C4-2B (cell line): Measurements from ENCODE around the gene SEMA3D.

ENCODE experiments used
- H3K27ac ChIP-seq: fragments of 450-650 bp; 2 replicates; pipeline ENCODE4 v1.5.1; 2017
- ZFX ChIP-seq: fragments of 450-650 bp; IDR thresholded peaks from 2 replicates; pipeline ENCODE4 v1.6.1; 2017
- TF ChIP-seq, protein P1 (sequence below): fragments of 450-650 bp; conservative IDR thresholded peaks from 2 replicates; pipeline ENCODE4 v1.5.1; 2017; ENCODE audit warnings: mild to moderate bottlenecking

SEMA3D gene

DNA sequence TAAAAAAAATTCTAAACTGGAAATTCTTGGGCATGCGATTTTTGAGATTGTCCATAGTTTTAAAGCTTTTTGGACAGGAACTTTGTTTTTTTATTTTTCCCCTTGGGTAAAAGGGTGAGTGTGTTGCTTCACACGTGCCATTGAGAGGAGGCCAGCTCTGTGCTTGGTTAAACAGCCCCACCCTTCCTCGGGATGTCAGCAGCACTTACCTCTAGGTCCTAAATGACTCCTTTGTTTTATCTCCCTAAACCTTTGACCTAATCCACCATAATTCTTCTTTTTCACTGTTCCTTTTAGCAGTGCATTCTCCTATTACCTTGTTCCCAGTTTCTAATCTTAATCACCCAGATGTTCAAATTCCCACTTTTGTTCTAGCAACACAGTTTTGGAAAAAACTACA is 83.5 kb downstream of the SEMA3D start:
- no peak overlapping the region for H3K27ac ChIP-seq

DNA sequence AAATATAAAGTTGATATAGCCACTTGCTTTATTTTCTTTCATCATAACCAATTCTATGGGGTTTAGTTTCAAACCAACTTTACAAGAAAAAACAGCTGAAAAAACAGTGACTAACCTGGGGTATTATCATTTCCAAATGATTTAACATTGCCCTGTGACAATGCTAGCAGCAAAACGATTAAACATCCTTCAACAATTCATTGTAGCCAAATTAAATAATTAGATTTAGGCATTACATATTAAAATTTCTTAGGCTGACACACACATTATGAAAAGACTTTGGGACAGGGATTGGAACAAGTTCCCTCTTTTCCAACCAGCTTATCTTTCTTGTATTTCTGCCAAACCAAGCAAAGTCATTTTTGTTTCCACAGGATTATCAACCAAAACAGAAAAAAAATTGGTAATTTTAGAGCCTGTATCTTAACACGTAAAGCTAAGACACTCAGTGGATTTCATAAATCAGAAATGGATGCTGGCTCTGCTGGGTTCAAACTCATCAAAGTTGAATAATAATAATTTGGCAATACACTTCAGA is 84.0 kb downstream of the SEMA3D start:
- no peak overlapping the region for H3K27ac ChIP-seq
- no peak for TF ChIP-seq ZFX
- TF ChIP-seq, protein P1, sequence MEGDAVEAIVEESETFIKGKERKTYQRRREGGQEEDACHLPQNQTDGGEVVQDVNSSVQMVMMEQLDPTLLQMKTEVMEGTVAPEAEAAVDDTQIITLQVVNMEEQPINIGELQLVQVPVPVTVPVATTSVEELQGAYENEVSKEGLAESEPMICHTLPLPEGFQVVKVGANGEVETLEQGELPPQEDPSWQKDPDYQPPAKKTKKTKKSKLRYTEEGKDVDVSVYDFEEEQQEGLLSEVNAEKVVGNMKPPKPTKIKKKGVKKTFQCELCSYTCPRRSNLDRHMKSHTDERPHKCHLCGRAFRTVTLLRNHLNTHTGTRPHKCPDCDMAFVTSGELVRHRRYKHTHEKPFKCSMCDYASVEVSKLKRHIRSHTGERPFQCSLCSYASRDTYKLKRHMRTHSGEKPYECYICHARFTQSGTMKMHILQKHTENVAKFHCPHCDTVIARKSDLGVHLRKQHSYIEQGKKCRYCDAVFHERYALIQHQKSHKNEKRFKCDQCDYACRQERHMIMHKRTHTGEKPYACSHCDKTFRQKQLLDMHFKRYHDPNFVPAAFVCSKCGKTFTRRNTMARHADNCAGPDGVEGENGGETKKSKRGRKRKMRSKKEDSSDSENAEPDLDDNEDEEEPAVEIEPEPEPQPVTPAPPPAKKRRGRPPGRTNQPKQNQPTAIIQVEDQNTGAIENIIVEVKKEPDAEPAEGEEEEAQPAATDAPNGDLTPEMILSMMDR = no peak

More for the DNA sequence above, 83.5 kb downstream of the SEMA3D start:
- TF ChIP-seq ZFX = no peak
- TF ChIP-seq, protein P1 = no peak

DNA sequence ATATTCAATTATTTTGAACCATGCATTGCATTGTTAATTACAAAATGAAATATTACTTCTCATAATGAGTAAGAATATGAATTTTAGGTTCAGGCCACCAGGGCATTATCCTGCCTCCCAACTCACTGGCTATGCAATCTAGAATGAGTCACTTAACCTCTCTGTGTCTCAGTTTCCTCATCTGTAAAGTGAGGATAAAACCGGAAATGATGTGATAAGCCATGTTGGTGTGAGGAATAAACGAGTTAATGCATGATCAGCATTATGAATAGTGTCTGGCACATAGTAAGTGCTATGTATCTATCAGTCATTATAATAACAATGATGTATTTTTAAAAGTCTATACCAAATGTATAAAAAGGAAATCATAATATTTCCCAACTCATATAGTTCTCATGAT is 85.5 kb downstream of the SEMA3D start:
- no peak overlapping the region for H3K27ac ChIP-seq

DNA sequence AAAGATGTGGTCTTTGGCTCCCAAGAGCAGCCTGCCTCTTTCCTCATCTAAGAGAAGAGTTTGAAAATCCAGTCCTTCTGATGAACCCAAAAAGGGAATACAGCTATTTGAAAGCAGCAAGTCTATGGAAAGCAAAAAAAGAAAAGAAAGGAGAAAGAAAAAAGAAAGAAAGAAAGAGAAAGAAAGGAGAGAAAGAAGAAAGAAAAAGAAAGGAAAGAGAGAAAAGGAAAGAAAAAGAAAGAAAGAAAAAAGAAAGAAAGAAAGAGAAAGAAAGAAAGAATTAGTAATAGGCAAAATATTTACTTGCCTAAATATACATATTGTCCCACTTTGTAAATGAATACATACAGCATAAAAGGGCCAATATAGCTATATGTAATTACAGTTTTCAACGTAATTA is 89.0 kb downstream of the SEMA3D start:
- TF ChIP-seq, protein P1 = no peak
- TF ChIP-seq ZFX = no peak
- no peak overlapping the region for H3K27ac ChIP-seq

More for the DNA sequence above, 85.5 kb downstream of the SEMA3D start:
- TF ChIP-seq ZFX = no peak
- TF ChIP-seq, protein P1 = no peak

DNA sequence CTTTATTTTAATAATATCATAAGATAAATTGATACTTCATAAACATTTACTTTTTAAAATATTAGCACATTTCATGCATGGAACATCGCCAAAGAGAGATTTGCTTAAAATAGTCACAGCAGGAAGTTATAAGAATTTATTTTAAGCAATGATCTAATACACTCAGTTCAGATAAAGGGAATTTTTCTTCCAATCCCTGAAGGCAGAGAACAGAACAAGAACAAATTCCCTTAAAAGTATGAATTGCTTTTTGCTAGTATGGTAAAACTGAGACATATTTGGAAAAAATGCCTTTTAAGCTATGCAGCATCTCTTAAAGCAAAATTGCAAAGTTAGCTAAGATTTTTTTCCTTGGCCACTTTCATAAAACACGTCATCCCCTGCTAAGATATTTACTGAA is 91.0 kb downstream of the SEMA3D start:
- no peak overlapping the region for H3K27ac ChIP-seq
- TF ChIP-seq, protein P1 = no peak

DNA sequence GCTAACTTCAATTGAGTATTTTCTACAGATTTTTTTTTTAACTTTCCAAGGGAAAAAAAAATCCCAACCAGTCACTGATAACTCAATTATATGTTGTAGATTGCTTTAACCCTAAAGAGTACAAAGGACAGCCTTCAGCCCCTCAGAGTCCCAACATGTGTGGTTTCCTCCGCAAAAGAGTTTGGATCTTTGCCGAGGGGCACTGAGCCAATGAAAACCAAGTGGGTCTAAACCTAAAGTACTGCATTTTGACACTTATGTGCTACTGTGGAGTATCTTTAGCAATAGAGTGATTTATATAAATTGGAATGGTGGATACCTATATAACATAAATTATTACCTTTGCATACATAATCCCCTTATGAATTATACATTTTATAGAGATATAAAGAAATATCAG is 91.5 kb downstream of the SEMA3D start:
- no peak overlapping the region for H3K27ac ChIP-seq
- no peak for TF ChIP-seq ZFX
- TF ChIP-seq, protein P1 = no peak

DNA sequence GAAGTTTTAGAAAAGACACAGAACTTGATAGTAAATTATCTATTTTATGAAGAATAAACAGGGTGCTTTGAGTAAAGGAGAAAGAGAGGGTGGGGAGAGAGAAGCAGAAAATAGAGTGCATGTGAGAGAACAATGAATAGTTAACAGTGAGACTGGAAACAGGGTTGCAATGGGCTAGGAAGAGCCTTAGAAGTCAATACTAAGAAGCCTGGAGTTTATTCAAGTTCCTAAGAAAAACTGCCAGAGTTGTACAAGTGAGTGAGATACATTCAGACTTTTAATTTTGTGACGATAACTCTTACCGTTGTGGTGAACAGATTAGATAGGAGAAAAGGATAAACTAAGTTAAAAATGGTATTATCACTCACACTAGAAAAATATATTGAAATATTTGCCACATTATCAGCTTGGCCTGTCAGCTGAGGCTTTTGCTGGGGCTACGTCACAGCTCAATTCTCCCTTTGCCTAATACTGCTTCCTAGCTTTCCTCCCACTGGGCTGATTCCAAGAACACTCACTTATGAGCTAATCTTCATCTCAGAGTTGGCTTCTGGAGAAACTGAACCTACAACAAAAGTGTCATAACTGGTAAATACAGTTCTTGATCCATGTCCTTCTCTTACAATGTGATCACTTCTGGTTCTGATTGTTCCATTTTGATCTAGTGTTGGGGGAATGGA is 92.7 kb downstream of the SEMA3D start:
- no peak for TF ChIP-seq ZFX
- TF ChIP-seq, protein P1 = no peak
- no peak overlapping the region for H3K27ac ChIP-seq
